Spleen (tissue), 7 donors: ENCODE data around the gene RGS8.

ENCODE experiments used
- CTCF ChIP-seq, 11 experiments: fragments of 200-600 bp in 7 of 11; fragments of 450-650 bp in 4 of 11; sonication (generic) in 4 of 11; IDR thresholded peaks in 8 of 11; conservative IDR thresholded peaks in 3 of 11; 1 replicate in 7 of 11; 2 replicates in 4 of 11; pipeline versions ENCODE4 v1.4.0 to v1.8.0; 2016 to 2021; ENCODE audit warnings: antibody characterized with exemption in 11 of 11, inconsistent platforms in 4 of 11, mild to moderate bottlenecking in 1 of 11
- POLR2A ChIP-seq, 3 donors: fragments of 450-650 bp; IDR thresholded peaks; one replicate each; pipeline ENCODE4 v1.5.1; 2017; ENCODE audit warnings: antibody characterized with exemption in 3 of 3, mild to moderate bottlenecking in 1 of 3
- donor health status: DM: no; HTN: no; CAD: no; lungs with moderate emphysema.
- donor health status: DM: no; HTN: no; CAD: no.
- donor health status: DM: no; HTN: no; CAD: no.

DNA sequence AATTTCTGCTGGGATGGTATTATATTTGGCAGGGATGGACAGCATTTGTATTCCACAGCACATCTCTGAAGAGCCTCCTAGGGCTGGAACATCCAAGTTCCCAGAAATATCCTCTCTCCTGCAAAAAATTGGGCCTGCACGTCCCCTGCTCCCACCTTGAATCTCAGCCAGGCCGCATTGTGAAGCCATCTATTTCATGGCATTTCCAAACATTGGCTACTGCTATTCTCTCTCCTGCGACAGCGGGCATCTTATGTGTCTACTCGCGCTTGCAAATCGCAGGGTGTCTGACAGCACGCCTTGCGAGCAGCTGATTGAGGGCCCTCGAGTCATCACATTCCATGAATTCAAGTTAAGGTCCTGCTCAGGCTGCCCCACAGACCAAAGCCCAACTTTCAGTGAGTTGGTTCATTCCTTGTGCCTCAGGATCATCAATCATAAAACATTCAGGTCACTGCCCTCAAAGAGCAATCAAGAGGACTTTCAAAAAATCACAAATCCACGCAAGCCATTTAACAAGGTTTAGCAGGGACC is 15.8 kb downstream of the RGS8 start:
- TF ChIP-seq CTCF (IDR thresholded peaks at IDR 0.05 in 8 of 11, conservative IDR thresholded peaks at IDR 0.05 in 3 of 11) (no peak), POLR2A (IDR thresholded peaks at IDR 0.05) (no peak)
